OCI-LY7 (cell line): ENCODE data around the gene CD59. TPM values are rescaled to one million over a fixed set of nuclear protein-coding genes. Genes with fewer than 3 reads are reported as not detected.

Source experiments
- BruUV-seq: library from RNA; stranded (reverse); fragments of 400-500 nt; replicated peaks from 2 replicates; lab custom pipeline; 2021; lab: Mats Ljungman, UMichigan
- CTCF ChIA-PET: fragments of 300-600 bp; sonication (Branson Sonifier 250); formaldehyde crosslinking; loops from one replicate; lab custom pipeline; 2022; ENCODE audit warnings: antibody characterized with exemption; ENCODE audit not compliant: unreplicated experiment; lab: Charles Lee
- POLR2A ChIA-PET: fragments of 300-600 bp; sonication (Branson Sonifier 250); formaldehyde crosslinking; loops from one replicate; lab custom pipeline; 2022; ENCODE audit warnings: antibody characterized with exemption; lab: Charles Lee
- DNase-seq: peaks from one replicate; pipeline ENCODE4 v3.0.0-alpha.2; 2015; ENCODE audit warnings: low spot score
- H2AFZ ChIP-seq: fragments of 200-600 bp; sonication (generic), shearing (Covaris generic); 2 replicates; pipeline ENCODE4 v1.6.1; 2014; ENCODE audit warnings: mild to moderate bottlenecking, antibody characterized with exemption, low read length, moderate library complexity
- H3K27ac ChIP-seq: fragments of 200-600 bp; sonication (generic); 2 replicates; pipeline ENCODE4 v1.5.1; 2014; ENCODE audit warnings: mixed run types, low read depth, mild to moderate bottlenecking, moderate library complexity, low read length, inconsistent platforms; ENCODE audit not compliant: poor library complexity, severe bottlenecking
- H3K36me3 ChIP-seq: fragments of 200-600 bp; sonication (generic); 2 replicates; pipeline ENCODE4 v1.6.1; 2014; ENCODE audit warnings: mild to moderate bottlenecking, antibody characterized with exemption, low read length, moderate library complexity, mixed read lengths; ENCODE audit not compliant: insufficient read depth
- H3K4me1 ChIP-seq: fragments of 200-600 bp; sonication (generic); 2 replicates; pipeline ENCODE4 v1.5.1; 2014; ENCODE audit warnings: mild to moderate bottlenecking, low read length; ENCODE audit not compliant: insufficient read depth, poor library complexity, severe bottlenecking
- H3K4me2 ChIP-seq: fragments of 200-600 bp; sonication (generic); 2 replicates; pipeline ENCODE4 v1.6.1; 2014; ENCODE audit warnings: mild to moderate bottlenecking, low read length
- H3K4me3 ChIP-seq: fragments of 200-600 bp; sonication (generic); 2 replicates; pipeline ENCODE4 v1.5.1; 2014; ENCODE audit warnings: mild to moderate bottlenecking, low read depth, low read length; ENCODE audit not compliant: poor library complexity, severe bottlenecking
- H3K79me2 ChIP-seq: fragments of 200-600 bp; sonication (generic); 2 replicates; pipeline ENCODE4 v1.6.1; 2016; ENCODE audit warnings: low read depth, mild to moderate bottlenecking, low read length, moderate library complexity, mixed read lengths; ENCODE audit not compliant: insufficient read depth
- H3K9me2 ChIP-seq: fragments of 200-600 bp; sonication (generic); 2 replicates; pipeline ENCODE4 v1.6.1; 2016; ENCODE audit warnings: mild to moderate bottlenecking, low read length, mixed read lengths; ENCODE audit not compliant: insufficient read depth
- H3K9me3 ChIP-seq: fragments of 200-600 bp; sonication (generic); 2 replicates; pipeline ENCODE4 v1.6.1; 2014; ENCODE audit warnings: mild to moderate bottlenecking, mixed run types, low read length, mixed read lengths
- H4K20me1 ChIP-seq: fragments of 200-600 bp; sonication (generic); 2 replicates; pipeline ENCODE4 v1.6.1; 2014; ENCODE audit warnings: mild to moderate bottlenecking, antibody characterized with exemption, low read length, moderate library complexity, mixed read lengths; ENCODE audit not compliant: insufficient read depth
- EZH2phosphoT487 ChIP-seq: fragments of 200-600 bp; sonication (generic); IDR thresholded peaks from 2 replicates; pipeline ENCODE4 v1.6.1; 2018; ENCODE audit warnings: low read depth, borderline replicate concordance, mild to moderate bottlenecking, mixed run types, antibody characterized with exemption, low read length, moderate library complexity, mixed read lengths
- intact Hi-C: fragments of 100-400 bp; cut with micrococcal nuclease; formaldehyde crosslinking; loops from one replicate; pipeline ENCODE4 v1.10.0; 2022; ENCODE audit not compliant: unreplicated experiment
- total RNA-seq, 2 experiments: library from RNA; depleted of rRNA in 1 of 2; stranded (reverse); fragments of >200 nt in 1 of 2; shearing (Covaris generic) in 1 of 2; gene quantifications; 2 replicates each; pipeline ENCODE4 v1.2.3, GENCODE V29; 2014 to 2022
- TF ChIP-seq, protein P1 (sequence below): fragments of 200-600 bp; sonication (generic); conservative IDR thresholded peaks from 2 replicates; pipeline ENCODE4 v1.5.1; 2014; ENCODE audit warnings: mild to moderate bottlenecking, antibody characterized with exemption, low read length, moderate library complexity, mixed read lengths

CD59 gene
- total RNA-seq, 2 experiments from 2014 or later, result 20.2 to 35.5 TPM

DNA sequence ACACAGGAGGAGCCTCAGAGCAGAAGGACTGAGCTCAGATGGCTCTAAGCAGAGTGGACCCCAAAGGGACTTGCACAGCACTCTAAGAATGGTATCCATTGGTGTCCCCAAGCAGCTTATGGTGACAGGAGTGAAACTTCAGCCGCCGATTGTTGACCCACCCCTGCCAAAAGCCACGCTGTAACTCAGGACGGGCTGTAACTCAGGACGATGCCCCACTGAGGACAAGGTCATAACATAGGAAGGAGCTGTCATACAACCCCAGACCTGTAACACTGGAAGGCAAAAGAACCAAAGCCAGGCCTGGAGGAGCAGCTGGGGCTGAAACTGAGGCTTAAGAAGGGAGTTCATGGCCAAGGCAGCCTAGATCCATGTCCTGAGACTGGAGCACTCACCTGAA is 14.2 kb downstream of the CD59 start:
- intact Hi-C loops, result no loop called here

GRCh38 chr11:33721426-33721825 is 14.8 kb downstream of the CD59 start:
- BruUV-seq, result no TSS peak
- H3K79me2 ChIP-seq, result no peaks in the 10 kb centered on the region
- POLR2A ChIA-PET, result interaction anchor here (0.6 to 1.1 kb wide), 2 partner anchors 40 to 596 kb away, joined by 3 read pairs; no protein-coding TSS in a partner anchor
- H3K4me3 ChIP-seq, result no peak overlapping the region
- no peak for DNase-seq
- TF ChIP-seq, protein P1, sequence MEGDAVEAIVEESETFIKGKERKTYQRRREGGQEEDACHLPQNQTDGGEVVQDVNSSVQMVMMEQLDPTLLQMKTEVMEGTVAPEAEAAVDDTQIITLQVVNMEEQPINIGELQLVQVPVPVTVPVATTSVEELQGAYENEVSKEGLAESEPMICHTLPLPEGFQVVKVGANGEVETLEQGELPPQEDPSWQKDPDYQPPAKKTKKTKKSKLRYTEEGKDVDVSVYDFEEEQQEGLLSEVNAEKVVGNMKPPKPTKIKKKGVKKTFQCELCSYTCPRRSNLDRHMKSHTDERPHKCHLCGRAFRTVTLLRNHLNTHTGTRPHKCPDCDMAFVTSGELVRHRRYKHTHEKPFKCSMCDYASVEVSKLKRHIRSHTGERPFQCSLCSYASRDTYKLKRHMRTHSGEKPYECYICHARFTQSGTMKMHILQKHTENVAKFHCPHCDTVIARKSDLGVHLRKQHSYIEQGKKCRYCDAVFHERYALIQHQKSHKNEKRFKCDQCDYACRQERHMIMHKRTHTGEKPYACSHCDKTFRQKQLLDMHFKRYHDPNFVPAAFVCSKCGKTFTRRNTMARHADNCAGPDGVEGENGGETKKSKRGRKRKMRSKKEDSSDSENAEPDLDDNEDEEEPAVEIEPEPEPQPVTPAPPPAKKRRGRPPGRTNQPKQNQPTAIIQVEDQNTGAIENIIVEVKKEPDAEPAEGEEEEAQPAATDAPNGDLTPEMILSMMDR, result no peak
- TF ChIP-seq EZH2phosphoT487, result no peak
- intact Hi-C loops, result no loop called here
- H3K4me1 ChIP-seq, result no peaks in the 10 kb centered on the region
- no peaks in the 10 kb centered on the region for H4K20me1 ChIP-seq
- H3K4me2 ChIP-seq, result no peak overlapping the region
- no peak overlapping the region for H2AFZ ChIP-seq
- H3K9me2 ChIP-seq, result no peaks in the 10 kb centered on the region
- no peak overlapping the region for H3K27ac ChIP-seq
- CTCF ChIA-PET, result interaction anchor here (1.1 kb wide), 1 partner anchor 21 kb away, joined by 4 read pairs; no protein-coding TSS in a partner anchor
- no peaks in the 10 kb centered on the region for H3K9me3 ChIP-seq
- peaks cover 7% of the 10 kb centered on the region; the same call in 1 of the 2 replicates for H3K36me3 ChIP-seq

More for the DNA sequence above, 14.2 kb downstream of the CD59 start:
- Histone ChIP-seq H3K79me2 (no peaks in the 10 kb centered on the region), H3K4me3 (no peak overlapping the region), H3K4me1 (no peaks in the 10 kb centered on the region), H3K4me2 (no peak overlapping the region), H2AFZ (no peak overlapping the region), H3K9me2 (no peaks in the 10 kb centered on the region), H4K20me1 (no peaks in the 10 kb centered on the region), H3K27ac (no peak overlapping the region), H3K9me3 (no peaks in the 10 kb centered on the region), H3K36me3 (peaks cover 7% of the 10 kb centered on the region; the same call in 1 of the 2 replicates)
- no TSS peak for BruUV-seq
- DNase-seq, result no peak
- TF ChIP-seq, protein P1, result no peak
- no peak for TF ChIP-seq EZH2phosphoT487
- POLR2A ChIA-PET, result interaction anchor here (0.6 kb wide), 1 partner anchor 596 kb away, joined by 3 read pairs; no protein-coding TSS in a partner anchor
- CTCF ChIA-PET, result interaction anchor here (1.1 kb wide), 1 partner anchor 20 kb away, joined by 4 read pairs; no protein-coding TSS in a partner anchor

DNA sequence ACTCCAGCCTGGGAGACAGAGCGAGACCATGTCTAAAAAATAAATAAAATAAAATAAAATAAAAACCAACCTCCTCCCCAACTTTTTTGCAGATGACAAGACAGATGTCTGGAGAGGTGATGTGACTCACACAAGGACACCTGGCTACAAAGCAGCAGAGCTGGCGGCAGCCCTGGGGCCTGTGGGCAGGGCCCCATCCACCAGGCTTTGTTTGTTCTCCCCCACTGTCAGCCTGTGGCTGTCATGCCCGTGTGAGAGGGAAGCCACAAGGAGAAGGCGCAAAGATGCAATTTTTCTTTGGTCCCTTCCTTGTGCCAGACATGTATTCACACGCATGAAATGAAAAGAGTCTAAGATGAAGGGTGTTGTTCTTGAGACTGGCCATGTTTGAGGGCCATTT is 16.6 kb downstream of the CD59 start:
- Histone ChIP-seq H3K9me3 (no peaks in the 10 kb centered on the region), H3K4me2 (no peak overlapping the region), H2AFZ (no peak overlapping the region), H3K9me2 (no peaks in the 10 kb centered on the region), H3K36me3 (peaks cover 7% of the 10 kb centered on the region; the same call in 1 of the 2 replicates), H4K20me1 (no peaks in the 10 kb centered on the region), H3K27ac (no peak overlapping the region), H3K4me3 (no peak overlapping the region), H3K79me2 (no peaks in the 10 kb centered on the region), H3K4me1 (no peaks in the 10 kb centered on the region)
- TF ChIP-seq, protein P1, result no peak
- no peak for TF ChIP-seq EZH2phosphoT487
- POLR2A ChIA-PET, result interaction anchor here (0.9 kb wide), 1 partner anchor 34 kb away, joined by 6 read pairs; no protein-coding TSS in a partner anchor
- DNase-seq, result no peak
- CTCF ChIA-PET, result no interaction called here
- intact Hi-C loops, result no loop called here
- no TSS peak for BruUV-seq
